ENCODE measurements around the gene PALD1.

GRCh38 chr10:70579234-70580002 is 100.9 kb downstream of the PALD1 start:
- TF ChIP-seq CTCF (IDR thresholded peaks at IDR 0.05; ENCODE audit: insufficient read depth, low read length) = no peak
- TF ChIP-seq POLR2AphosphoS5 (IDR thresholded peaks at IDR 0.05; ENCODE audit: low read depth) = no peak
- TF ChIP-seq REST (IDR thresholded peaks at IDR 0.05; ENCODE audit: insufficient replicate concordance, low read depth) = no peak
- TF ChIP-seq GABPA (IDR thresholded peaks at IDR 0.05; ENCODE audit: low read depth) = no peak

All from HL-60 (cell line).